Measurements from ENCODE around the gene GRK1.

GRK1 gene

DNA sequence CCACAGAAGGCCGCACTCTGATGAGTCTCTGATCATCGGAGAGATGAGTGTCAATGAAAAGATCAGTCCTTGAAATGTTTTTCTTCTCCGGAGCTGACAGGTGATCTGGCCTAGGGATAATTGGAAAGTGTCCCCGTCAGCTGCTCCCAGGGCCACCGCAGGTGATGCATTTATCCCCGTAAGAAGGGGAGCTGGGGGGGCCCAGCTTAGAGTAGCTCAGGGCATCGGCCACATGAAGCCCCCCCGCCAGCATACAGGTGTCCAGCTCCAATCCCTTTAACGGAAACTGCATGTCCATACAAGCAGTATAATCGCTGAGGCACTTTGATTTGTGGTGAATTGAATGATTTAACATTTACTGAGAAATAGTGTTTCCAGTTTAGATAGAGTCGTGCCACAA is 36.7 kb upstream of the GRK1 start:
- no peak for DNase-seq (ENCODE audit: low read depth, low spot score)
- Histone ChIP-seq H3K4me3 (no peak overlapping the region), H3K9ac (ENCODE audit: insufficient read length) (no peak overlapping the region), H3K36me3 (ENCODE audit: insufficient read depth, low read length) (peaks cover 92% of the 10 kb centered on the region), H3K9me3 (ENCODE audit: low read depth, low read length) (no peaks in the 10 kb centered on the region), H3K27ac (no peak overlapping the region)
- TF ChIP-seq FOXP2 (optimal IDR thresholded peaks at IDR 0.05; ENCODE audit: control extremely low read depth, extremely low read length, insufficient read depth) (no peak), EZH2 (IDR thresholded peaks at IDR 0.05) (no peak), POLR2AphosphoS5 (IDR thresholded peaks at IDR 0.05; ENCODE audit: borderline replicate concordance, low read depth, low read length) (no peak)

GRCh38 chr13:113630804-113631203 is 36.2 kb upstream of the GRK1 start:
- TF ChIP-seq EZH2 (IDR thresholded peaks at IDR 0.05) (no peak), POLR2AphosphoS5 (IDR thresholded peaks at IDR 0.05; ENCODE audit: borderline replicate concordance, low read depth, low read length) (no peak), FOXP2 (optimal IDR thresholded peaks at IDR 0.05; ENCODE audit: control extremely low read depth, extremely low read length, insufficient read depth) (no peak)

GRCh38 chr13:113631341-113632095 is 35.5 kb upstream of the GRK1 start:
- Histone ChIP-seq H3K36me3 (ENCODE audit: insufficient read depth, low read length) (peaks cover 97% of the 10 kb centered on the region), H3K27ac (no peak overlapping the region), H3K9ac (ENCODE audit: insufficient read length) (no peak overlapping the region), H3K9me3 (ENCODE audit: low read depth, low read length) (no peaks in the 10 kb centered on the region), H3K4me3 (no peak overlapping the region)
- no peak for DNase-seq (ENCODE audit: low read depth, low spot score)
- TF ChIP-seq EZH2 (IDR thresholded peaks at IDR 0.05) (no peak), POLR2AphosphoS5 (IDR thresholded peaks at IDR 0.05; ENCODE audit: borderline replicate concordance, low read depth, low read length) (no peak), FOXP2 (optimal IDR thresholded peaks at IDR 0.05; ENCODE audit: control extremely low read depth, extremely low read length, insufficient read depth) (no peak)

More at GRCh38 chr13:113630804-113631203, 36.2 kb upstream of the GRK1 start:
- DNase-seq (ENCODE audit: low read depth, low spot score), result no peak
- Histone ChIP-seq H3K4me3 (no peak overlapping the region), H3K36me3 (ENCODE audit: insufficient read depth, low read length) (peaks cover 93% of the 10 kb centered on the region), H3K9me3 (ENCODE audit: low read depth, low read length) (no peaks in the 10 kb centered on the region), H3K27ac (no peak overlapping the region), H3K9ac (ENCODE audit: insufficient read length) (no peak overlapping the region)

- Histone ChIP-seq H3K27ac (no peak overlapping the region), H3K4me3 (no peak overlapping the region), H3K36me3 (ENCODE audit: insufficient read depth, low read length) (peaks cover 97% of the 10 kb centered on the region), H3K9ac (ENCODE audit: insufficient read length) (no peak overlapping the region), H3K9me3 (ENCODE audit: low read depth, low read length) (no peaks in the 10 kb centered on the region)
- no peak for DNase-seq (ENCODE audit: low read depth, low spot score)
- TF ChIP-seq FOXP2 (optimal IDR thresholded peaks at IDR 0.05; ENCODE audit: control extremely low read depth, extremely low read length, insufficient read depth) (no peak), EZH2 (IDR thresholded peaks at IDR 0.05) (no peak), POLR2AphosphoS5 (IDR thresholded peaks at IDR 0.05; ENCODE audit: borderline replicate concordance, low read depth, low read length) (no peak)
Measured at GRCh38 chr13:113632706-113633484, 34.1 kb upstream of the GRK1 start.

DNA sequence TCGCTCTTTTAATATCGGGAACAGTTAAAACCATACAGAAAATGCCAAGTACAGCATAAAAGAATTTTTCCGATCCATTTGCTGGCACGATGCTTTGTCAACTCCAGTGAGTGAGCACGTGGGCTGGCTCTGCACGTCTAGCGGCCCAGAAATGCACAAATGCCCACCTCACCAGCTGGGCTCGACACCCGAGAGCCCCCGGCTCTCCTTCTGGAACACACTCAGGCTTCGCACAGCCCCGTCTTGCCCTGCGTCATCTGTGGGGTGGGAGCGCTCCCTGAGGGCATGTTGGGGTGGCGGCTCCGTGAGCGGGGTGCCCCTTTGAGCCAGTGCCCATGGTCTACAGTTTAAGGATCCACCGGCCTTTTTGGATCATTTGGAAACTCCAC is 33.5 kb upstream of the GRK1 start:
- H3K27ac ChIP-seq, result no peak overlapping the region
- H3K36me3 ChIP-seq (ENCODE audit: insufficient read depth, low read length), result peaks cover 97% of the 10 kb centered on the region
- no peak overlapping the region for H3K4me3 ChIP-seq
- TF ChIP-seq POLR2AphosphoS5 (IDR thresholded peaks at IDR 0.05; ENCODE audit: borderline replicate concordance, low read depth, low read length), result no peak
- no peak for TF ChIP-seq EZH2 (IDR thresholded peaks at IDR 0.05)
- no peak for TF ChIP-seq FOXP2 (optimal IDR thresholded peaks at IDR 0.05; ENCODE audit: control extremely low read depth, extremely low read length, insufficient read depth)
- no peak overlapping the region for H3K9ac ChIP-seq (ENCODE audit: insufficient read length)
- DNase-seq (ENCODE audit: low read depth, low spot score), result no peak
- no peaks in the 10 kb centered on the region for H3K9me3 ChIP-seq (ENCODE audit: low read depth, low read length)

GRCh38 chr13:113634279-113635047 is 32.6 kb upstream of the GRK1 start:
- Histone ChIP-seq H3K4me3 (no peak overlapping the region), H3K27ac (no peak overlapping the region), H3K9me3 (ENCODE audit: low read depth, low read length) (no peaks in the 10 kb centered on the region), H3K36me3 (ENCODE audit: insufficient read depth, low read length) (peaks cover 94% of the 10 kb centered on the region), H3K9ac (ENCODE audit: insufficient read length) (no peak overlapping the region)
- TF ChIP-seq POLR2AphosphoS5 (IDR thresholded peaks at IDR 0.05; ENCODE audit: borderline replicate concordance, low read depth, low read length) (no peak), EZH2 (IDR thresholded peaks at IDR 0.05) (no peak), FOXP2 (optimal IDR thresholded peaks at IDR 0.05; ENCODE audit: control extremely low read depth, extremely low read length, insufficient read depth) (no peak)
- DNase-seq (ENCODE audit: low read depth, low spot score), result no peak

DNA sequence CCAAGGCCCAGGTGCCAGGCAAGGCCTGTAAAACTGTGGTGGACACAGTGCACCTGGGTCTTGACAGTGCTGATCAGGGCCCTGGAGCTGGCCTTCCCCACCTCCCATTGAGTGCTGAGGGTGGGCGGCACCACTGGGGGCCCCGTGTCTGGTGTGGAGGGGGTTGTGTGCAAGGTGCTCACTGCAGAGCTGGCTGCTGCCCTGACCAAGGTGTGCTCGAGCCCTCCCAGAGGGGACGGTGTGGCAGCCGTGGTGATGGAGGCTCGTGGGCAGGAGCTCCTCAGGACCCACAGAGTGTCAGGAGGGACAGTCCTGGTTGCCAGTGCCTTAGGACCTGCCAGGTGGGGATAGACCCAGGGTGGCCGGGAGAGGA is 32.0 kb upstream of the GRK1 start:
- no peaks in the 10 kb centered on the region for H3K9me3 ChIP-seq (ENCODE audit: low read depth, low read length)
- peaks cover 94% of the 10 kb centered on the region for H3K36me3 ChIP-seq (ENCODE audit: insufficient read depth, low read length)
- no peak overlapping the region for H3K27ac ChIP-seq
- no peak for TF ChIP-seq EZH2 (IDR thresholded peaks at IDR 0.05)
- no peak for TF ChIP-seq POLR2AphosphoS5 (IDR thresholded peaks at IDR 0.05; ENCODE audit: borderline replicate concordance, low read depth, low read length)
- no peak for TF ChIP-seq FOXP2 (optimal IDR thresholded peaks at IDR 0.05; ENCODE audit: control extremely low read depth, extremely low read length, insufficient read depth)
- DNase-seq (ENCODE audit: low read depth, low spot score), result no peak
- no peak overlapping the region for H3K4me3 ChIP-seq
- no peak overlapping the region for H3K9ac ChIP-seq (ENCODE audit: insufficient read length)

- H3K27ac ChIP-seq, result no peak overlapping the region
- H3K9ac ChIP-seq (ENCODE audit: insufficient read length), result no peak overlapping the region
- no peak for TF ChIP-seq EZH2 (IDR thresholded peaks at IDR 0.05)
- no peak for TF ChIP-seq POLR2AphosphoS5 (IDR thresholded peaks at IDR 0.05; ENCODE audit: borderline replicate concordance, low read depth, low read length)
- no peak for TF ChIP-seq FOXP2 (optimal IDR thresholded peaks at IDR 0.05; ENCODE audit: control extremely low read depth, extremely low read length, insufficient read depth)
- H3K36me3 ChIP-seq (ENCODE audit: insufficient read depth, low read length), result peaks cover 96% of the 10 kb centered on the region
- no peaks in the 10 kb centered on the region for H3K9me3 ChIP-seq (ENCODE audit: low read depth, low read length)
- DNase-seq (ENCODE audit: low read depth, low spot score), result no peak
- H3K4me3 ChIP-seq, result no peak overlapping the region
Measured at GRCh38 chr13:113635709-113636108, 31.3 kb upstream of the GRK1 start.

Measured in SK-N-MC (cell line).